ENCODE data around the gene EXOC2.

GRCh38 chr6:447381-448165 is 245.4 kb downstream of the EXOC2 start:
- TF ChIP-seq CTCF (IDR thresholded peaks at IDR 0.05; ENCODE audit: low read depth, low read length) (no peak), EZH2phosphoT487 (IDR thresholded peaks at IDR 0.05; ENCODE audit: low read depth) (no peak)
